Measurements from ENCODE around the gene GNAI1.

- no peak for TF ChIP-seq EZH2 (IDR thresholded peaks at IDR 0.05; ENCODE audit: borderline replicate concordance, low read depth, low read length, severe bottlenecking)
- no peak for TF ChIP-seq CTCF (IDR thresholded peaks at IDR 0.05; ENCODE audit: borderline replicate concordance, extremely low read depth, low read length, poor library complexity, severe bottlenecking)
These were observed 37.8 kb downstream of the GNAI1 start for GRCh38 chr7:80172387-80172786.
